Fibroblast of peridontal ligament (primary cell): Measurements from ENCODE around the gene LNX2.

Source experiments
- DNase-seq: peaks from one replicate; pipeline ENCODE4 v3.0.0-alpha.2; 2010; ENCODE audit errors: extremely low read depth

Gene LNX2

DNA sequence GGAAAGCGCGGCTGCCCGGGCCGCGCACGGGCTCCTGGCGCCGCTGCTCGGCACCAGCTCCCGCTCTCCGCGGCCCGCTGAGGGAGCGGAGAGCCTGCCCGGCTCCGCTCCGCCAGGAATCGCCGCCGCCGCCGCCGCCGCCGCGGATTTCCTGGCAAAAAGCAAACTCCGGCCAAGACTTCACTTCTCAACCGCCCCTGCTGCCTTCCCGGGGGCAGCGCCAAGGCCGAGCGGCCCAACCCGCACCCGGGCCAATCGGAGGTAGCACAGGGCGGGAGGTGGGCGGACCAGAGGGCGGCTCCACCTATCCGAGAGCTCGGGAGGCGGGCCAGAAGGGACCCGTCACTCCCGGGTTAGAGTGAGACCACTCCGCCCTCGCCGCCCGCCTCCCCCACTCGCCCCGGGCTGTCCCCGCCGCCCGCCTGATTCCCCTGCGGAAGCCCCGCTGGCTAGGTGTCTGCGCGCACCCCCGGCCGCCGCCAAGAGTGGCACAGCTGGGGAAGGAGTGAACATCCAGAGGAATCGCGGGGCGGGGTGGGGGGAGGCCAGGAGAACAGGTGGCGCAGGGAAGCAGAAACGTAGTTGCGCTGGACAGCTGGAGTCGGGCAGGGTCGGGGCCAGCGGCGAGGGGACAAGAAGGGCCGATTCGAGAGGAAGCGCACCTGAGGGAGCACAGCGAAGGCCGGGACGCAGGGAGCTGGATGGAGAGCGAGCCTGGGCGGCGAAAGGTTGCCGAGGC, at the start of gene LNX2:
LNX2 (minus strand) TSS at position 153 of the 739 bp plus-strand sequence. CDS start 38,826 bp downstream, outside the sequence.
- DNase-seq = peak; percentile 91

GRCh38 chr13:27667946-27668345, 47.6 kb upstream of the LNX2 start:
- peak; percentile 4 for DNase-seq

DNA sequence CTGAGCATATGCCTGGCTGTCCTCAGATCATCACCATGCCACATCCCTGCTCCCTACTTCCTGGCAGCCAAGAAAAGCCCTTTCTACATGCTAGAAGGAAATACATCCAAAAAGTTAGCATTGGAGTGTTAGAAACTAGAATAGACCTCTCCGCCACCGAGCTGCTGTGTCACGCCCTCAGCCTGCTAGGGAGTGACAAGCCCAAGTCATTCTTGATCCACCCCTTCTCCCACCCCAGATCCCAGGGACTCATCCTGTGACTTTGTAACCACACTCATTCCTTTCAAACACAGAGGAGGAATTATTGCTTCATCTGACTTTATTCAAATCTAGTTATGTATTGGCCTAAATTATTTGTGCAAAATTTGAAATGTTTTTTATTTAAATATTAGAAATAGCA, 46.6 kb upstream of the LNX2 start:
- DNase-seq = no peak

DNA sequence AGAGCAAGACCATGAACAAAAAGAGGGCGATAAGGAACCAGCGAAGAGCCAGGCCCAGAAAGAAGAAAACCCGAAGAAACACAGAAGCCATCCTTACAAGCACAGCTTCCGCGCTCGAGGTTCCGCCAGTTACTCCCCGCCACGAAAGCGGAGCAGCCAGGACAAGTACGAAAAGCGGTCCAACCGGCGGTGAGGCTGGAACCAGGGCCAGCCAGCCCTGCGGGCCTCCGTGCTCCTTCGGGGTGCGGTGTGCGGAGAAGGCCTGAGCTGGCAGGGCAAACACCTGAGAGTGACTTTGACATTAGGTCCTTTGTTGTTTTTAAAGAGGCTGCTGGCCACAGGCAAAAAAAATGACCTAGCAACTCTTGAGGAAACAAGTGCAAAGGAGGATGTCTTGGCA, 45.4 kb upstream of the LNX2 start:
- DNase-seq = no peak

DNA sequence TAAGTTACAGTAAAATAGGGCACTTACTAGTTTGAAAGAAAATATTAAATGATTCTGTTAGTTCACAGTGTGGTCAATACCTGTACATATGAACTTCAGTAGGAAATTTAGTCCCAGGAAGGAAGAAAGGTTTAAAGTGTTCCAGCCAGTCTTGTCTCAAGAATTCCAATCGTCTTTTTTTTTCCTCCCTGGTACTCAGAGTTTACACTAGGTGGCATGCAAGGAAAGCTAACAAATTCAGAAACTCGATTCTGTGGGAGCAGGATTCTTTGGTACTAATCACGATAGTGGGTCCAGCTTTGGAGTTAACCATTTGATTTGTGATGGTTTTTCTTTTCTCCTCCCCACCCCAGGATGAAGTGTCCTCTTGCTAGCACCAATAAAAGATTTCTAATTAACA, 45.0 kb upstream of the LNX2 start:
- DNase-seq = peak; percentile 18

- DNase-seq = no peak
Observed at GRCh38 chr13:27663947-27664346, 43.6 kb upstream of the LNX2 start.

GRCh38 chr13:27662738-27663470, 42.6 kb upstream of the LNX2 start:
- no peak for DNase-seq

DNA sequence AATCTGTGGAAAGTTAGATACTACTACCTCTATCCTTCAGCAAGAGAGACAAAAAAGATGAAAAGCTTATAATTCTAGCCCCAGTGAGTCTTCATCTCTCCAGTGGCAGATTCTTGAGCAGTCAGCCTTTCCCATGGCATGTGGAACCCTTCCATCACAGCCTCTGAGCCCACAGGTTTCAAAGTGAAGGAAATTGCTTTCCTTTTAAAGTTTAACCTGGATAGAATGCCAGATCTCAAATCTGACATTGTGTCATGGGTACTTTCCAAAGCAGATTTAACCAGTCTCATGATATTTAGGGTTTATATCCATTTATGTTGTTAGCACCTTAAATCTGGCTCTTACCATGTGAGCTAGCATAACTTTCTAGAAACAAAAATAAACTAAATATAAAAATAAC, 40.7 kb upstream of the LNX2 start:
- no peak for DNase-seq

DNA sequence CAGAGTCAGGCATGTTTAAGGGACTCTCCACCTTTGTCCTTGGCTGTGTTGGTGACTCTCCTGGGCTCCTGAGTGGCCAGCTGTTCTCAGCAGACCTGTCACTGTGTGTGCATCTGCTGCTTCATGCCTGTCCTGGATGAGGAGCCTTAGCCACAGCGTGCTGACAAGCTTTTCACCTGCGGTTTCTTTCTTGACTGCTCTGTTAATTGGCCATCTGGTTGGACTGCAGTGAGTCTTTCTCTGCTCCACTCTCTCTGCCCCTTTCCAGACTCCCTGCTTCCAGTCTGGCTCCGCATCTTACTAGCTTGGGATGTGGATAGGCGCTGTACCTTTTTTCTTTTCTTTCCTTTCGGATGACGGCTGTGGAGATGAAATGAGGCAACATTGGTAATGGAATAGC, 40.2 kb upstream of the LNX2 start:
- no peak for DNase-seq

GRCh38 chr13:27659145-27659865, 39.0 kb upstream of the LNX2 start:
- no peak for DNase-seq

GRCh38 chr13:27658546-27658945, 38.2 kb upstream of the LNX2 start:
- DNase-seq = peak; percentile 47

GRCh38 chr13:27657724-27658123, 37.4 kb upstream of the LNX2 start:
- DNase-seq = no peak

GRCh38 chr13:27654816-27655215, 34.5 kb upstream of the LNX2 start:
- DNase-seq = no peak

DNA sequence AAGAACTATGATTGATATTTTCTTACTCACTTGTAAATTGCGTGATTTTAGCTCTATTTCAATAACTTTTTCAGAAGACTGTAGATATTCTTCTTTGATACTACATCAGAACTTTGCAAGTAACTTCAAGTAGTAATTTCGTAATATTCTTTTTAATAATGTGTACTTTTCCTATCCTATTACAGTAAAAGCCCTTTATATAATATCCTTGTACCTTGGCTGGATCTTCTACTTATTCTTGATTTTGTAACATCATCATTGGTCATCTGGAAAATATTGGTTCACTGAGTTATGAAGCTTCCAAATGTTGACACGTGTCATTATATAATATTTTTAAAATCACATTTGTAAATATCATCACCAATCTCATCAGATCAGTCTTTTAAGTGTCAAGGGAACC, 33.7 kb upstream of the LNX2 start:
- DNase-seq = no peak

DNA sequence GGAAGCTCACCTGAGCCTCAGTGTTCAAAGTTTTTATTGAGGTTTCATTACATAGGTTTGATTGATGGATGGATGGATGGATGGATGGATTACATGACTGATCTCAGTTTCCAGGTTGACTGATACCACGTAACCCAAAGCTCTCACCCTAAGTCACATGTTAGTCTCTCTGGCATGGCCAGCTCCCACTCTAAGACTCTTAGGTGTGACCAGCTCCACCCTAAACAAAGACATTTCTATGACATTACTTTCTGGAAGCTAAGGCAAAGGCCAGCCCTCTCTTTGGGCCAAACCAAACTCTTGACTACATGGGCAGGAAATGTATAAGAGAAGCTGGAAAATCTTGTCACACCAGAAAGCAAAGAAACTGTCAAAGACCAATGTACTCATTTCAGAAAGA, 30.0 kb upstream of the LNX2 start:
- no peak for DNase-seq

GRCh38 chr13:27644302-27644701, 24.0 kb upstream of the LNX2 start:
- DNase-seq = peak; percentile 93

DNA sequence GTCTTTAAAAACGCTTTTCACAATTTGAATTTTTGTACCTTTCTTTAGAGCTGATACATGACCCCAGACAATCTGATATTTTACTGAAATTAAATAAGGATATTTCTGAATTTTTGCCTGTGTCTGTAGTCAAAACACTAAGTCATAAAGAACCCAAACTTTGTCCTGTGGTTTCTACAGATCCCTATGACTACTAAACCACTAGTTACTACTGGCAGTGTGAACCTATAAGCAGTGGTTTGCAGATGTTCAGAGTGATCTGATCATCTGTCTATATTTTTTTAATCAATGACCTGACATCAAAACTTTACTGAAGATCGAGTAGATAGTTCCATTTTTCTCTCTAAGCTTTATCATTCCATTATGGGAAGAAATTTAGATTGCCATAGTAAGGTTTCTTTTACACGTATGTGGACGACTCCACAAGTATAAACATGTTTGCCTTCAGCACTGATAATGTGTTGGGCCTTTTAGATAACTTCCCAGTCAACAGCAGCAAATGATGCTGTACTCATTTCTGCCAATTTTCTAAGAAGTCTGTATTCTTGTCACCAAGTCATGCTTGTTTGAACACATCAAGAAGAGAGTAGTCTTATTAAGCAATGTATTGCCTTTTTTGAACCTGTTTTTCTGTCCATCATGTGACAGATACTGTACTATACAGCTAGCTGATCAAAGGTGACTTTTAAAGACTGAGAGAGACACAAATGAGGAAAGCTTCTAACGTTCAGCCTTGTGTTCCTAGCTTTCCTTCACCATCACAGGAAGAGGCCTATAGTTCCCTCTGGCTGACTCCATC, 23.2 kb upstream of the LNX2 start:
- DNase-seq = peak; percentile 15

GRCh38 chr13:27641711-27642502, 21.6 kb upstream of the LNX2 start:
- no peak for DNase-seq

GRCh38 chr13:27639186-27639585, 18.9 kb upstream of the LNX2 start:
- no peak for DNase-seq

DNA sequence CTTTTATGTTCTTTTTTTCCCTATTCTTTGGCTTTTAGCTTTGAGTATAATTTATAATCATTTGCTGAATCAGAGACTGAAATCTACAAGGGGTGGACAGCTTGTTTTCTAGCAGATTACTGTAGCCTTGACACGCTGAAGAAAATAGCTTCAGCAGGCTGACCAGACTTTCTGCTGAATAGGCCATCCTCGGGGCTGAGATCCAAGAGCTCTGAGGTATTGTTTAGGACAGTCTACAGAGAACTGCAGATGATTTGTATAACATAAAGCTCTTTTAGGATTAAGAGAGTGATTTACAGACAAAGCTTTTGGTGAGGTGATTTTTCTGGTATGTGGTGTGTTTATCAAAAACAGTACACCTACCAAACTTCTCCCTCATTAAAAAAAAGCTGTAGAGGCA, 18.2 kb upstream of the LNX2 start:
- peak; percentile 39 for DNase-seq

DNA sequence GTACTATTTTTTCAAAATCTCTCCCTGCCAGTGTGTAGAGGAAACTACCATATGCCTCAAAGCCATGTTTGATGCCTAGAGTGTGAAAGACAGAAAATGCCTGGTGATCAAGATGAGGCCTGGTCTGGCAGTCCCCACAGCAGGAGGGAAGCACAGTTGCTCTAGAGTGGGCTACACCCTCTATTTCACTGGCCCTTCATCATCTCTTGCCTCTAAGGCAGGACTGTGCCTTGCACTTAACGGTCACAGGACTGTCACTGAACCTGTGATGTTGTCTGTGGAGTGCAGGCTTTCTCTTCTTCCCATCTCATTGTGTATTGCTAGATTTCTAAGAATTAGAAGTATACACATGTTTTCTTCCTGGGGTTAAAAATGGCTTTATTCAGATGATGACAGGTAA, 17.7 kb upstream of the LNX2 start:
- no peak for DNase-seq
